ENCODE measurements around the gene PALLD.

DNA sequence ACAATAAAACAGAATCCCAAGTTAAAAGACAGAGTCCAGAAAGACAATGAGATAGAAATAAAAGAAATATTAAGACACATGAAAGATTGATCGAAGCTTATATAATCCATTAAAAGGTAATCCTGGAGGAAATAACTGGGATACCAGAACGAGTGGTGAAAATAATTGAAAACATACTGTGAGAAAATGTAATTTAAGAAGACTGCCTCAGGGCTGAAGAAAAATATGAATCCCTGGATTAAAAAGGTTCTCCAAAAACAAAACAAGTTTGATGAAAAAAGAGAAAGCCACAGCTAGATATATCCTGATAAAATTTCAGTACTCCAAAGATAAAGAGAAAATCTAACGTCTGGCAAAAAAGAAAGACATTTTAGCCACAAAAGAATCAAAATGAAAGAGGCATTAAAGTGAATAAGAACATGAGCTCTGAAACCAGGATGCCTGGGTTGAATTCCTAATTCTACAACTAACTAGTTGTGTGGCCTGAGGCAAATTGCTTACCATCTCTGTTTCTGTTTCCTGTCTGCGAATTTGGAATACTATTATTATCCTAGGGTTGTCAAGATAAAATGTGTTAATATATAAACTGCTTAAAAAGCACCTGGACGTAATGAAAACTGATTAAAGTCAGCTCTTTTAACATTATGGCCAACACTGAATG lies 22.1 kb upstream of the PALLD start:
- TF ChIP-seq ZNF251 (CRISPR knock-in tag; IDR thresholded peaks at IDR 0.05) (no peak), MEIS1 (CRISPR knock-in tag; IDR thresholded peaks at IDR 0.05; ENCODE audit: borderline replicate concordance) (no peak), GTF2F1 (IDR thresholded peaks at IDR 0.05; ENCODE audit: low read length) (no peak)
- TF ChIP-seq, protein P1, sequence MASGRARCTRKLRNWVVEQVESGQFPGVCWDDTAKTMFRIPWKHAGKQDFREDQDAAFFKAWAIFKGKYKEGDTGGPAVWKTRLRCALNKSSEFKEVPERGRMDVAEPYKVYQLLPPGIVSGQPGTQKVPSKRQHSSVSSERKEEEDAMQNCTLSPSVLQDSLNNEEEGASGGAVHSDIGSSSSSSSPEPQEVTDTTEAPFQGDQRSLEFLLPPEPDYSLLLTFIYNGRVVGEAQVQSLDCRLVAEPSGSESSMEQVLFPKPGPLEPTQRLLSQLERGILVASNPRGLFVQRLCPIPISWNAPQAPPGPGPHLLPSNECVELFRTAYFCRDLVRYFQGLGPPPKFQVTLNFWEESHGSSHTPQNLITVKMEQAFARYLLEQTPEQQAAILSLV (CRISPR knock-in tag; IDR thresholded peaks at IDR 0.05; ENCODE audit: borderline replicate concordance): no peak
